AG09309 (cell line): ENCODE data around the gene ACIN1.

Experiments
- DNase-seq: peaks from one replicate; pipeline ENCODE4 v3.0.0-alpha.2; 2010; ENCODE audit warnings: low read depth
- H3K4me3 ChIP-seq: 2 replicates; pipeline ENCODE4 v1.5.1; 2011; ENCODE audit warnings: mild to moderate bottlenecking, low read depth, low read length, moderate library complexity; ENCODE audit not compliant: control insufficient read depth
- CTCF ChIP-seq: IDR thresholded peaks from 2 replicates; pipeline ENCODE4 v1.5.1; 2011; ENCODE audit warnings: mild to moderate bottlenecking, low read depth, low read length, inconsistent platforms; ENCODE audit not compliant: insufficient read depth, control insufficient read depth; ENCODE audit errors: missing control alignments

ACIN1 gene

GRCh38 chr14:23129759-23130316 is 34.9 kb upstream of the ACIN1 start:
- no peak for DNase-seq
- H3K4me3 ChIP-seq, result no peak overlapping the region
- TF ChIP-seq CTCF, result no peak

- no peak for TF ChIP-seq CTCF
- H3K4me3 ChIP-seq, result no peak overlapping the region
- DNase-seq, result no peak
Measured at GRCh38 chr14:23128969-23129758, 34.2 kb upstream of the ACIN1 start.

- no peak for DNase-seq
- H3K4me3 ChIP-seq, result no peak overlapping the region
- no peak for TF ChIP-seq CTCF
Measured at GRCh38 chr14:23127861-23128260, 32.9 kb upstream of the ACIN1 start.

- no peak for TF ChIP-seq CTCF
- no peak for DNase-seq
- no peak overlapping the region for H3K4me3 ChIP-seq
Measured at GRCh38 chr14:23126548-23127278, 31.8 kb upstream of the ACIN1 start.

- no peak for TF ChIP-seq CTCF
- H3K4me3 ChIP-seq, result no peak overlapping the region
- DNase-seq, result no peak
Measured at GRCh38 chr14:23125933-23126524, 31.1 kb upstream of the ACIN1 start.

- no peak for DNase-seq
- no peak for TF ChIP-seq CTCF
- H3K4me3 ChIP-seq, result no peak overlapping the region
Measured at GRCh38 chr14:23125011-23125410, 30.1 kb upstream of the ACIN1 start.
